ENCODE measurements around the gene KDM2A.
A peak's percentile ranks its signal among the peaks of the same experiment; 100 is the strongest.

Gene KDM2A

GRCh38 chr11:67274768-67275605 lies 155.9 kb downstream of the KDM2A start:
- no peak for DNase-seq

GRCh38 chr11:67275606-67276409 lies 156.7 kb downstream of the KDM2A start:
- no peak for DNase-seq

GRCh38 chr11:67276781-67277230 lies 157.7 kb downstream of the KDM2A start:
- DNase-seq = no peak

GRCh38 chr11:67277231-67277961 lies 158.3 kb downstream of the KDM2A start:
- DNase-seq = peak; percentile 83

GRCh38 chr11:67278135-67278938 lies 159.3 kb downstream of the KDM2A start:
- no peak for DNase-seq

GRCh38 chr11:67278939-67279588 lies 160.0 kb downstream of the KDM2A start:
- no peak for DNase-seq

- no peak for DNase-seq
Observed at GRCh38 chr11:67279589-67280340, 160.7 kb downstream of the KDM2A start.

GRCh38 chr11:67280341-67280787 lies 161.3 kb downstream of the KDM2A start:
- no peak for DNase-seq

GRCh38 chr11:67280788-67281551 lies 161.9 kb downstream of the KDM2A start:
- no peak for DNase-seq

GRCh38 chr11:67281552-67282150 lies 162.6 kb downstream of the KDM2A start:
- no peak for DNase-seq

GRCh38 chr11:67282155-67282875 lies 163.3 kb downstream of the KDM2A start:
- DNase-seq = no peak

- DNase-seq = no peak
Observed at GRCh38 chr11:67282876-67283371, 163.9 kb downstream of the KDM2A start.

- DNase-seq = no peak
Observed at GRCh38 chr11:67283481-67283963, 164.5 kb downstream of the KDM2A start.

GRCh38 chr11:67284811-67285540 lies 165.9 kb downstream of the KDM2A start:
- no peak for DNase-seq

- DNase-seq = no peak
Observed at GRCh38 chr11:67285541-67286498, 166.8 kb downstream of the KDM2A start.

GRCh38 chr11:67286621-67287333 lies 167.7 kb downstream of the KDM2A start:
- no peak for DNase-seq

All from activated CD4-positive, alpha-beta T cell treated with anti-CD3 and anti-CD28 coated beads for 1 hour (primary cell).